Measurements from ENCODE around the gene SFTPD.
"Not testable (repeated sequence)": the region's sequence is repeated elsewhere in the genome, so short reads cannot be mapped to it uniquely, and the experiment has no call there.

Gene SFTPD

DNA sequence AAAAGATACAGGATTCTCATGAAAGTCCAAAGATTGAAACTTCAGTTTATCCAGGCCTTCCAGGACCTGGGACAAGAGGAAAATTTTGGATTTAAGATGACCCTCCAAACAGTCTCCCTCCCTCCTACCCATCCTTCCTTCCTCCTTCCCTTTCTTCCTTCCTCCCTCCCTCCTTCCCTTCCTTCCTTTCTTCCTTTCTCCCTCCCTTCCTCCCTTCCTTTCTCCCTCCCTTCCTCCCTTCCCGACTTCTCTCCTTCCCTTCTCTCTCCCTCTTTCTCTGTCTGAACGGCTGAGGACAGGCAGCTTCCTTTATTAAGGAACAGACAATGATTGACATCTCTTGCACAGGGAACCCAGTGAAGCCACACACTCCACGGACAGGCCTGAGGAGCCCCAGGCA is 23.3 kb downstream of the SFTPD start:
- H3K27ac ChIP-seq (ENCODE audit: low read depth, low read length, poor library complexity, severe bottlenecking) = no peak overlapping the region
- no peak for TF ChIP-seq EZH2 (IDR thresholded peaks at IDR 0.05; ENCODE audit: borderline replicate concordance, low read length)
- TF ChIP-seq CTCF (IDR thresholded peaks at IDR 0.05; ENCODE audit: low read length) = no peak

DNA sequence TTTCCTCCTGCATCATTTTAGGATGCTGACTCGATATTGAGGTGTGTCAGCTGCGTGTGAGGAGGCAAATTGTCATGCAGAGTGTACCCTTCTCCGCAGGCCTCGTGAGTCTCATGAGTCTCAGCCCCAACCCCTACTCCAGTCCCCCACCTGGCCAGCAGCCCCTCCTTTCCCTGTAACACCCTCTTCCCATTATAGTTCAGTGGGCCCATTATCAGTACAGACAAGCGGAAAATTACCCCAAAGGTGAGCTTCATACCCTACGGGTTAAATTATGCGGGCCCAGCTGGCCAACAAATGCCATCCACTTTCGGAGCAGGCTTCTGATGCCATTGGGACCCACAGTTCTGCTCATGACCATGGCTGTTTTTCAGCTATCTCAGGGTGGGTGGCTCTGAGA is 25.2 kb downstream of the SFTPD start:
- TF ChIP-seq CTCF (IDR thresholded peaks at IDR 0.05; ENCODE audit: low read length) = no peak
- no peak for TF ChIP-seq EZH2 (IDR thresholded peaks at IDR 0.05; ENCODE audit: borderline replicate concordance, low read length)
- no peak overlapping the region for H3K27ac ChIP-seq (ENCODE audit: low read depth, low read length, poor library complexity, severe bottlenecking)

More for the DNA sequence above, 23.3 kb downstream of the SFTPD start:
- Histone ChIP-seq H3K27me3 (ENCODE audit: insufficient read depth, low read length) (no peaks in the 10 kb centered on the region), H3F3A (ENCODE audit: insufficient read depth, low read length) (no peaks in the 10 kb centered on the region), H4K20me1 (ENCODE audit: insufficient read depth, low read length) (no peaks in the 10 kb centered on the region), H3K79me2 (ENCODE audit: insufficient read depth, low read length) (no peaks in the 10 kb centered on the region), H3K4me3 (ENCODE audit: low read depth, low read length, poor library complexity, severe bottlenecking) (no peak overlapping the region), H2AFZ (ENCODE audit: low read length) (no peak overlapping the region), H3K9me3 (ENCODE audit: low read length) (no peaks in the 10 kb centered on the region), H3K4me2 (ENCODE audit: low read length) (no peak overlapping the region), H3K9me2 (ENCODE audit: low read depth, low read length) (no peaks in the 10 kb centered on the region), H3K9ac (ENCODE audit: low read length) (no peak overlapping the region), H3K4me1 (ENCODE audit: insufficient read depth, low read length, severe bottlenecking) (no peaks in the 10 kb centered on the region), H3K36me3 (ENCODE audit: insufficient read depth, low read length) (no peaks in the 10 kb centered on the region)

DNA sequence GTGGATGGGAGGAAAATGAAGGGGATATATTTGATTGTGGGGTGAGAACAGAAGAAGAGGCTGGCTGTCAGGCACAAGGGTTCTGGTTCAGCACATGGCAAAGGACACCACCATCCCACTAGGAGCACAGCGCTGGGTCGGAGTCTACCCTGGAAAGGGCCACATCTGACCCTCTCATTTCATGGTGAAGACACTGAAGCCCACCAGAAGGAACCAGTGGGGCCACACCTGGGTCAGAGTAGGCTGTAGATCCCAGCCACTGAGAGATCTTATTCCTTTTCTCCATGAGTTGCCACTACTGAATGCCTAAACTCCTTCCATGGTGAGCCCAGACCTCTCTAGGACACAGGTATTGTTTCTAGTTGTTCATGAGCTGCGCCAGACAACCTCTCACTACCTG is 25.8 kb downstream of the SFTPD start:
- Histone ChIP-seq H3K4me3 (ENCODE audit: low read depth, low read length, poor library complexity, severe bottlenecking) (no peak overlapping the region), H2AFZ (ENCODE audit: low read length) (no peak overlapping the region), H3K9ac (ENCODE audit: low read length) (no peak overlapping the region), H4K20me1 (ENCODE audit: insufficient read depth, low read length) (no peaks in the 10 kb centered on the region), H3K27ac (ENCODE audit: low read depth, low read length, poor library complexity, severe bottlenecking) (no peak overlapping the region), H3K36me3 (ENCODE audit: insufficient read depth, low read length) (no peaks in the 10 kb centered on the region), H3K4me1 (ENCODE audit: insufficient read depth, low read length, severe bottlenecking) (no peaks in the 10 kb centered on the region), H3K79me2 (ENCODE audit: insufficient read depth, low read length) (no peaks in the 10 kb centered on the region), H3F3A (ENCODE audit: insufficient read depth, low read length) (no peaks in the 10 kb centered on the region), H3K9me2 (ENCODE audit: low read depth, low read length) (no peaks in the 10 kb centered on the region), H3K9me3 (ENCODE audit: low read length) (no peaks in the 10 kb centered on the region), H3K4me2 (ENCODE audit: low read length) (no peak overlapping the region), H3K27me3 (ENCODE audit: insufficient read depth, low read length) (no peaks in the 10 kb centered on the region)
- TF ChIP-seq EZH2 (IDR thresholded peaks at IDR 0.05; ENCODE audit: borderline replicate concordance, low read length) (no peak), CTCF (IDR thresholded peaks at IDR 0.05; ENCODE audit: low read length) (no peak)

More for the DNA sequence above, 25.2 kb downstream of the SFTPD start:
- H3K9ac ChIP-seq (ENCODE audit: low read length) = no peak overlapping the region
- H3K36me3 ChIP-seq (ENCODE audit: insufficient read depth, low read length) = no peaks in the 10 kb centered on the region
- H2AFZ ChIP-seq (ENCODE audit: low read length) = no peak overlapping the region
- H3K79me2 ChIP-seq (ENCODE audit: insufficient read depth, low read length) = no peaks in the 10 kb centered on the region
- H3K4me2 ChIP-seq (ENCODE audit: low read length) = no peak overlapping the region
- no peaks in the 10 kb centered on the region for H3K9me2 ChIP-seq (ENCODE audit: low read depth, low read length)
- no peaks in the 10 kb centered on the region for H3K27me3 ChIP-seq (ENCODE audit: insufficient read depth, low read length)
- no peaks in the 10 kb centered on the region for H3K9me3 ChIP-seq (ENCODE audit: low read length)
- no peak overlapping the region for H3K4me3 ChIP-seq (ENCODE audit: low read depth, low read length, poor library complexity, severe bottlenecking)
- H3F3A ChIP-seq (ENCODE audit: insufficient read depth, low read length) = no peaks in the 10 kb centered on the region
- no peaks in the 10 kb centered on the region for H3K4me1 ChIP-seq (ENCODE audit: insufficient read depth, low read length, severe bottlenecking)
- no peaks in the 10 kb centered on the region for H4K20me1 ChIP-seq (ENCODE audit: insufficient read depth, low read length)

DNA sequence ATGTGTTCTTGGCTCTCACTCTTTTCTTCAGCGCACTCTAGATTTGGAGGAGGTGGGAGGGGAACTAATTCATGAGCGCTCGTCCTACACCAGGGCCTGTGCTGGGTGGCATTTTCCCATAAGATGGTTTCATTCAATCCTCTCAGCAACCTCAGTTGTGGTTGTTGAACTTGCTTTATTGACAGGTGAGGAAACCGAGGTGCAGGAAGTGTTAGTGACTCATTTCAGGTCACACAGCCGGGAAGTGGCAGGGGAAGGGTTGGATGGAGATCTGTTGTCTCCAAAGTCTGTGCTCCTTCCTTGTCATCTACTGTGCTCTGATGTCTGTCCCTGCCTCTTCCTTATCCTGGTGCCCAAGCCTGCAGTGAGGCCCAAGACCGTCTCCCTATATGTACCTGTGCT is 26.9 kb downstream of the SFTPD start:
- H3K9ac ChIP-seq (ENCODE audit: low read length); H2AFZ ChIP-seq (ENCODE audit: low read length); H3K36me3 ChIP-seq (ENCODE audit: insufficient read depth, low read length); H3K4me1 ChIP-seq (ENCODE audit: insufficient read depth, low read length, severe bottlenecking); H3K4me3 ChIP-seq (ENCODE audit: low read depth, low read length, poor library complexity, severe bottlenecking); H4K20me1 ChIP-seq (ENCODE audit: insufficient read depth, low read length); H3K4me2 ChIP-seq (ENCODE audit: low read length); H3F3A ChIP-seq (ENCODE audit: insufficient read depth, low read length); H3K9me3 ChIP-seq (ENCODE audit: low read length); H3K27ac ChIP-seq (ENCODE audit: low read depth, low read length, poor library complexity, severe bottlenecking); H3K79me2 ChIP-seq (ENCODE audit: insufficient read depth, low read length); H3K27me3 ChIP-seq (ENCODE audit: insufficient read depth, low read length); H3K9me2 ChIP-seq (ENCODE audit: low read depth, low read length): not testable (repeated sequence)

GRCh38 chr10:79915838-79916237 is 33.1 kb downstream of the SFTPD start:
- not testable (repeated sequence) for H4K20me1 ChIP-seq (ENCODE audit: insufficient read depth, low read length); H3K9me2 ChIP-seq (ENCODE audit: low read depth, low read length); H3K4me2 ChIP-seq (ENCODE audit: low read length); H3K4me1 ChIP-seq (ENCODE audit: insufficient read depth, low read length, severe bottlenecking); H3K36me3 ChIP-seq (ENCODE audit: insufficient read depth, low read length); H3K27me3 ChIP-seq (ENCODE audit: insufficient read depth, low read length); H3K9ac ChIP-seq (ENCODE audit: low read length); H3K79me2 ChIP-seq (ENCODE audit: insufficient read depth, low read length); H3K9me3 ChIP-seq (ENCODE audit: low read length); H3K27ac ChIP-seq (ENCODE audit: low read depth, low read length, poor library complexity, severe bottlenecking); H2AFZ ChIP-seq (ENCODE audit: low read length); H3K4me3 ChIP-seq (ENCODE audit: low read depth, low read length, poor library complexity, severe bottlenecking); H3F3A ChIP-seq (ENCODE audit: insufficient read depth, low read length)

DNA sequence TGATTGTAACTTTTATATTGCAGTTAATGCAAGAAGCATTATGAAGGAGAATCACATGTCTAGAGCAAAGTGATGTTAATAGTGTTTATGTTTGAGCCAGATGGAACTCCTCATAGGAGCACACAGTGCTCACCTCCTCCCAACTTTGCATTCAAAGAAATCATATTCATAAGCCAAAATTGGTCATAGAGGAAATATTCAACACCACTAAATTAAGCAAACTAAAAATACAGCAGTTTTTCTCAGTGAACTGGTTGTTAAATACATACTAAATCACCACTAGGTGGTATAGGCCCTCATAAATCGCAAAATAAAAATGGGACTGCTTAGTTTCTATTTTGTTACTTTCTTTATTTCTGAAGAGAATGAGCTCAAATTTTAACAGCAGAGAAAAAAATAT is 34.4 kb downstream of the SFTPD start:
- H3K9me3 ChIP-seq (ENCODE audit: low read length); H3K4me1 ChIP-seq (ENCODE audit: insufficient read depth, low read length, severe bottlenecking); H3F3A ChIP-seq (ENCODE audit: insufficient read depth, low read length); H3K9me2 ChIP-seq (ENCODE audit: low read depth, low read length); H2AFZ ChIP-seq (ENCODE audit: low read length); H3K27ac ChIP-seq (ENCODE audit: low read depth, low read length, poor library complexity, severe bottlenecking); H3K27me3 ChIP-seq (ENCODE audit: insufficient read depth, low read length); H3K4me3 ChIP-seq (ENCODE audit: low read depth, low read length, poor library complexity, severe bottlenecking); H3K9ac ChIP-seq (ENCODE audit: low read length); H4K20me1 ChIP-seq (ENCODE audit: insufficient read depth, low read length); H3K79me2 ChIP-seq (ENCODE audit: insufficient read depth, low read length); H3K4me2 ChIP-seq (ENCODE audit: low read length); H3K36me3 ChIP-seq (ENCODE audit: insufficient read depth, low read length): not testable (repeated sequence)
